ENCODE data around the gene MTRF1L.

DNA sequence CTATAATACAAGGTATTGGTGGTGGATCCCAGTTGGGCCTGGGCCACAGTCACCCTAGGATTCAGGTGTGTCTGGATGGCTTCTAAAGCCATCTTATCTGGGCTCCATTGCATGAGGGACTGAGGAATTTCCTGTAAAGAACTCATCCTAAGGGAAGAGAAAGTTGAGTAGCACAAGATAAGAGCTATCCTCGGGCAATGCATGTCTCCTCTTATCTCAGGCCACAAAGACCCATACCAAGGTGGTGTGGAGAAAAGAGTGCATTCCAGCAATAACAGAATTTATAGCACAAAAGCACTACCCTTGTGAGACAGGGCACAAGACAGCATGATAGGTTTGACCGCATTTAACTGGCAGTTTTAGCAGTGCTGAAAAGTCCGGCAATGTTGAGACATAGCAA lies 14.3 kb upstream of the MTRF1L start:
- TF ChIP-seq, protein P1, sequence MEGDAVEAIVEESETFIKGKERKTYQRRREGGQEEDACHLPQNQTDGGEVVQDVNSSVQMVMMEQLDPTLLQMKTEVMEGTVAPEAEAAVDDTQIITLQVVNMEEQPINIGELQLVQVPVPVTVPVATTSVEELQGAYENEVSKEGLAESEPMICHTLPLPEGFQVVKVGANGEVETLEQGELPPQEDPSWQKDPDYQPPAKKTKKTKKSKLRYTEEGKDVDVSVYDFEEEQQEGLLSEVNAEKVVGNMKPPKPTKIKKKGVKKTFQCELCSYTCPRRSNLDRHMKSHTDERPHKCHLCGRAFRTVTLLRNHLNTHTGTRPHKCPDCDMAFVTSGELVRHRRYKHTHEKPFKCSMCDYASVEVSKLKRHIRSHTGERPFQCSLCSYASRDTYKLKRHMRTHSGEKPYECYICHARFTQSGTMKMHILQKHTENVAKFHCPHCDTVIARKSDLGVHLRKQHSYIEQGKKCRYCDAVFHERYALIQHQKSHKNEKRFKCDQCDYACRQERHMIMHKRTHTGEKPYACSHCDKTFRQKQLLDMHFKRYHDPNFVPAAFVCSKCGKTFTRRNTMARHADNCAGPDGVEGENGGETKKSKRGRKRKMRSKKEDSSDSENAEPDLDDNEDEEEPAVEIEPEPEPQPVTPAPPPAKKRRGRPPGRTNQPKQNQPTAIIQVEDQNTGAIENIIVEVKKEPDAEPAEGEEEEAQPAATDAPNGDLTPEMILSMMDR (IDR thresholded peaks at IDR 0.05) = no peak
- no peak for TF ChIP-seq POLR2A (IDR thresholded peaks at IDR 0.05)
- no peak for TF ChIP-seq POLR2AphosphoS5 (IDR thresholded peaks at IDR 0.05)
- no peak for TF ChIP-seq EP300 (IDR thresholded peaks at IDR 0.05)
